Muscle layer of duodenum (tissue), 2 donors: Measurements from ENCODE around the gene UBL4A.
A peak's percentile ranks its signal among the peaks of the same experiment; 100 is the strongest.

ENCODE experiments used
- H3K27ac ChIP-seq: one replicate; pipeline ENCODE4 v1.7.0; 2013; ENCODE audit warnings: mild to moderate bottlenecking, low read length
- H3K27me3 ChIP-seq: one replicate; pipeline ENCODE4 v1.7.0; 2013; ENCODE audit warnings: low read depth, mild to moderate bottlenecking, control low read depth, low read length
- H3K36me3 ChIP-seq, 2 donors: one replicate each; pipeline ENCODE4 v1.7.0; 2013; ENCODE audit warnings: low read length in 2 of 2, control low read depth in 1 of 2, mild to moderate bottlenecking in 1 of 2; ENCODE audit not compliant: insufficient read depth in 2 of 2, control insufficient read depth in 1 of 2
- H3K4me1 ChIP-seq, 2 donors: one replicate each; pipeline ENCODE4 v1.7.0; 2013; ENCODE audit warnings: low read length in 2 of 2, mild to moderate bottlenecking in 2 of 2, control low read depth in 1 of 2, moderate library complexity in 1 of 2; ENCODE audit not compliant: insufficient read depth in 2 of 2, control insufficient read depth in 1 of 2
- H3K4me3 ChIP-seq, 2 donors: one replicate each; pipeline ENCODE4 v1.7.0; 2013; ENCODE audit warnings: low read length in 2 of 2, low read depth in 1 of 2, mild to moderate bottlenecking in 1 of 2
- H3K9me3 ChIP-seq, 2 donors: one replicate each; pipeline ENCODE4 v1.7.0; 2013; ENCODE audit warnings: low read length in 2 of 2, control low read depth in 1 of 2, mild to moderate bottlenecking in 1 of 2; ENCODE audit not compliant: control insufficient read depth in 1 of 2
- donor health status: healthy.

UBL4A gene

DNA sequence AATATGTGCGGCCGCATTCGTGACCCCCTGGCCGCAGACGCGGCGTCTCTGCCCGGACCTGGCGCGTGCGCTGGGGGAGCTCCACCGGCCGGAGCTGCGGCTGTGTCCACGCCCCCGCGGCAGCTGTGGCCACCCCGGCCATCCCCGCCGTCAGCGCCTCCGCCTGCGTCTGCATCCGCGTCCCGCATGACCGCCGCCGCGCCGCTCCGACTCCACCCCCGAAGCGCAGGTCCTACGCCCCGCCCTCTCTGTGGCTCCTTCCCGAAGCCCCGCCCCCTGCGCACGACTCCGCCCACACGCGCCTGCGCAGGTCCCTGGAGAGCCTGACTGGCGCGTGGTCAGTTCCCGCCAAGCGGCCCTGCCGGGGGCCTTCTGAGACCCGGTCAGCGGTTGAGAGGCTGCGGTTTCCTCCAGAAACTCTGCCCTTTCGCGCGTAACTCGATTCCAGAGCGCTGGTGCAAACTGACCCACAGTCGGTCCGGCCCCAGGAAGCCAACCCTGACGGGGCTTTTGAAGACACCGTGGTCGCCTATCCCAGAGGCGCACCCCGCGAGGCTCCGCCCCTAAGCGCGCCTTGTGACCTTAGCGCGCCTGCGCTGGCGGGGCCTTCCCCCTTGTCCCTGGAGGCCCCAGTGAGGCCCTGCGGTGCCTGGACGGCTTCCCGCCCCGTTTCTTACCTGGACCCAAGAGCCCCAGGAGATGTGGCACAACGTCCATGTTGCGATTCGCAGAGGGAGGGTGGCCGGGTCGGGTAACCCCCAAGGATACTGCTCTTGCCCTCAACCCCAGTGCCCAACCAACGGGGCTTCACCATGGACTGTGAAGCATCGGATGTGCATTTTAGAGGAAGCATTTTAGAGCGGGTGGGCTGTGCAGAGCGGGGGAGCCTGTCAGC lies 7.4 kb downstream of the UBL4A start, which contains the start of gene LAGE3:
Gene LAGE3, minus strand, starts transcription at position 554 of the 895 bp plus-strand sequence. Its CDS starts 366 bp downstream, at position 188.
- Histone ChIP-seq H3K4me1 (peaks cover 0 to 5% of the 10 kb centered on the region in 2 donors), H3K4me3 (peak within 1 kb of the TSS; percentile 37 to 56), H3K27me3 (no peaks in the 10 kb centered on the region), H3K36me3 (no peaks in the 10 kb centered on the region), H3K9me3 (no peaks in the 10 kb centered on the region), H3K27ac (no peak within 1 kb of the TSS)

DNA sequence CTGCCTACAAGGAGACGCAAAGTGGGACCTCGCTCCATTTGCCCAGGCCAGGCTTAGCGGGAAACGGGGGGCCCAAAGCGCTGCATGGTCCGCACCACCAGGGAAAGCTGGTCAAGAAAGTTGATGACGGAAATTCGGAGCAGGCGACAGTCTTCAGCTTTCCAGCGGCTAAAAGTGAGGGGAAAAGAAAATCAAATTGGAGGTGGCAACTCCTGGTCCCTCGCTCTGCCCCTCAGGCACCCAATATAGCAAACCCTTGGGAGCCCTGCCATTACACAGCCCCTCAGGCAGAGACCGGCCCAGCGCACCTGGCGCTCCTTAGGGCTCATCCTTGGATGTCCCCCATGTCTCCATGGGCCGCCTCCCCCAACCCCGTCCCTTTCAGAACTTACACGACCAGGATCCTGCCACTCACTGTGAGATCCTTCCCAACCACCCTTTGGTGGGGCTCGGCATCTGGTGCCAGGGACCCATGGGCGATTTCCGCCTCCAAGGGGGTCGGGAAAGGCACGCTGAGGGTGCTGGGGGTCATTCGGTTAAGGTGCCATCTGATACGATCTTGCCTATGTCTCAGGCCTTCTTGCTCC lies 8.4 kb downstream of the UBL4A start:
- Histone ChIP-seq H3K4me1 (peaks cover 0 to 5% of the 10 kb centered on the region in 2 donors), H3K27ac (no peak overlapping the region), H3K4me3 (peak overlapping the region; percentile 16 to 56), H3K9me3 (no peaks in the 10 kb centered on the region), H3K27me3 (no peaks in the 10 kb centered on the region), H3K36me3 (peaks cover 0 to 3% of the 10 kb centered on the region in 2 donors)

DNA sequence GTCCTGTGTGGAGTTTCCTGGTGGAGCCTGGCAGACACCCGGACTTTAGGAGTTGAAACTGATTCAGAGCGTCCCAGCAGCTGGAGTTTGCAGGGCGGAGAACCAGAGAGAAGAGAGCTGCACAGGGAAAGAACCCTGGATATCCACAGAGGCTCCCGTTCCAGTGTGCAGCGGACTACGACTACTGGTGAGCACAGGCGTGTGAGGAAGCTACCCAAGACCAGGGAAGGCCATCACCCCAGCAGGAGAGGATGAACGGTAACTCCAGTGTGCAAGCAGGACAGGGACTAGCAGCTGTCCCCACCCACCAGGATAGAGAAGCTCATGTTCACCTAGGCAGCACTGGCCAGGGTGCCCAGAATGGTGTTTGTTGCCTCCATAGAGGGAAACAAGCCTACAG lies 9.6 kb downstream of the UBL4A start:
- Histone ChIP-seq H3K4me1 (peaks cover 0 to 5% of the 10 kb centered on the region in 2 donors), H3K9me3 (no peaks in the 10 kb centered on the region), H3K36me3 (peaks cover 0 to 7% of the 10 kb centered on the region in 2 donors), H3K27me3 (no peaks in the 10 kb centered on the region), H3K4me3 (no peak overlapping the region), H3K27ac (no peak overlapping the region)

DNA sequence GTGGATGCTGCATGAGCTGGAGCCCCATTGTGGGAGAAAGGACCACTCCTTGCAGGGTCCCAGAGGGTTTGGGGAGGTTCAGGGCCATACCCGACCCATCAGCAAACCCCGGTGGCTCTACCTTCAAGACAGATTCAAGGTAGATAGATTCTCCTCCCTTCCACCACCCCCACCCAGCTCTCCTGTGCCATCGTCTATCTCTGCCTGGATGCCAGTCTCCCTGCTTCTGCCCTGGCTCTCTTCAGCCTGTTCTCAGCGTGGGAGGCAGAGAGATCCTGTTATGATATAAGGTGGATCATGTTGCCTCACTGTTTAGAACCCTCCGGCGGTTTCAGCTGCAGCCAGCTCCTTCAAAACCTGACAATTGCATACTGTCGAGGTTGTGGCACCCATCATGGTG lies 12.7 kb downstream of the UBL4A start:
- H3K27me3 ChIP-seq = no peaks in the 10 kb centered on the region
- no peak overlapping the region for H3K4me3 ChIP-seq
- H3K4me1 ChIP-seq = peaks cover 0 to 5% of the 10 kb centered on the region in 2 donors
- H3K9me3 ChIP-seq = no peaks in the 10 kb centered on the region
- no peak overlapping the region for H3K27ac ChIP-seq
- H3K36me3 ChIP-seq = peaks cover 0 to 37% of the 10 kb centered on the region in 2 donors

DNA sequence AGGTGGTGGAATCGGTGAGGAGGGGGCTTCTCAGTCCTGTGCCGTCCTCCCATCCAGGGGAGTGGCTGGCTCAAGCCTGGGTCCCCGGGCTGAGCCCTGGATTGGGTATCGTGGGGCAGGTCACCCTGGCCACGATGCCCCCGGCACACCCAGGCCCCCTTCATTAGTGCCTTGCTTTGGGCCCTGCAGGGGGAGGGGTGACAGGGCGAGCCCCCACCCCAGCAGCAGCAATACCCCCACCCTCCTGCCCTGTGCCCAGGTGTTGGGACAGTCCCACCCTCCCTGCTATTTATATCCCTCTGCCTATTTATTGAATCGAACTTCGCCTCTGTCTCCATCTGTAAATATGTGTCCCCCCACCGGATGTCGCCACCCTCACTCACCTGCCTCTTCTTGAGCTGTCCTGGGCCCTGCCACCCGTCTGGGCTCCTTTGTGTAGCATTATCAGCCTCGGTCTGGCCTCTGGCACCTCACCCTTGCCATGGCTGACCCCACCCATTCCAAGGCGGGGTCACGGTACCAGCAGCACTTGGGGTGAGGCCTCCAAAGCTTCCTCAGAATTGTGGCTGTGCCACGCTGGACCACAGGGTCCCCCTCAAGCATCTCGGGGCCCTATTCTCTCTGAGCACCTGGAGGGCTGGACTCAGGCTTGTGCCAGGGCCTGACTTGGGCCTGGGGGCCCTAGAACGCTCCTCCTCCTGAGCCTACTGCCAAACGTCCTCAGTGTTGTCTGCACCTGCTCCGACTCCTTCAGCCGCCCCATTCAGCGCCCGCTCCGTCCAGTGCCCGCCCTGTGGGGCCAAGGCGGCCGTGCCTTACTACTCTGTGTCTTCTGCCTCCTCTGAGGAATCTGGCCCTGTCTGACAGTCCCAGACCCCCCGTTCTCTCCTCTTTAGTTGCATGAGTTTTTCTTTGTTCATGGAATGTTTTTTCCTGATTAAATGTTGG lies 13.5 kb downstream of the UBL4A start:
- Histone ChIP-seq H3K4me3 (no peak overlapping the region), H3K4me1 (peaks cover 0 to under 1% of the 10 kb centered on the region in 2 donors), H3K27me3 (no peaks in the 10 kb centered on the region), H3K36me3 (peaks cover 0 to 42% of the 10 kb centered on the region in 2 donors), H3K27ac (no peak overlapping the region), H3K9me3 (no peaks in the 10 kb centered on the region)

DNA sequence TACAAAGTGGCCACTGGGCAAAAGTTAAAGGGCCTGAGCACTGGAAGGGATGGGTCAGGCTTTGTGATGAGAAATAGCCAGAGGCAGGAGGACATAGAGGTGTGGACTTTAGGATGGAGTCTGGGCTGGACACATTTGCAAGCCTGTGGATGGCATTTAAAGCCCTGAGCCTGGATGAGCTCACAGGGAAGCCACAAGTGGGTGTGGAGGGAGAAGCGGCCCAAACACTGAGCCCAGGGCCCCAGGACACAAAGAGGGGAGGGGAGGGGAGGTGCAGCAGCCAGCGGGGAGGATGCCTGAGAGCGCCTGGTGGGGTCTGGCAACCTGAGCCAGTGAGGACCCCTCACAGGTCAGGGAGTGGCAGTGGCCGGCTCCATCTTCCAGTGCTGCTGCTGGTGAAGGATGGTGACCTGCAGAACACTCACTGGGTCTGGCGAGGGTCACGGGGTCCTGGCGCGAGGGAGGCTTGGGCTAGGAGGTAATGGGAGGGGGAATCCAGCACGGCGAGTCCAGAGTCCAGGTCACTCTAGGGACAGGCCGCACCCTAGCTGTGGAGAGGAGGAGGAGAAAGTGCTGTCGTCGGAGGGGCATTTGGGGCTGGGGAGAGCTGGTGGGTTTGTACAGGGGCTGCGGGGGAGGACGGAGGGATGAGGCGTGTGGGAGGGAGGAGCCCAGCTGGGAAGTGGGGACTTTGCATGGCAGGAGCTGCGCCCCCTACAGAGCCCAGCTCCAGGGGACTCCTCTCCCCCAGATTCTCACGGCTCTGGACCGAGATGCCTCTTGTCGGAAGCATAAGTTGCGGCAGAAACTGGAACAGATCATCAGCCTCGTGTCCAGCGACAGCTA lies 14.4 kb downstream of the UBL4A start:
- Histone ChIP-seq H3K36me3 (peaks cover 0 to 42% of the 10 kb centered on the region in 2 donors), H3K9me3 (no peaks in the 10 kb centered on the region), H3K27me3 (no peaks in the 10 kb centered on the region), H3K27ac (no peak overlapping the region), H3K4me1 (no peaks in the 10 kb centered on the region), H3K4me3 (no peak overlapping the region)

DNA sequence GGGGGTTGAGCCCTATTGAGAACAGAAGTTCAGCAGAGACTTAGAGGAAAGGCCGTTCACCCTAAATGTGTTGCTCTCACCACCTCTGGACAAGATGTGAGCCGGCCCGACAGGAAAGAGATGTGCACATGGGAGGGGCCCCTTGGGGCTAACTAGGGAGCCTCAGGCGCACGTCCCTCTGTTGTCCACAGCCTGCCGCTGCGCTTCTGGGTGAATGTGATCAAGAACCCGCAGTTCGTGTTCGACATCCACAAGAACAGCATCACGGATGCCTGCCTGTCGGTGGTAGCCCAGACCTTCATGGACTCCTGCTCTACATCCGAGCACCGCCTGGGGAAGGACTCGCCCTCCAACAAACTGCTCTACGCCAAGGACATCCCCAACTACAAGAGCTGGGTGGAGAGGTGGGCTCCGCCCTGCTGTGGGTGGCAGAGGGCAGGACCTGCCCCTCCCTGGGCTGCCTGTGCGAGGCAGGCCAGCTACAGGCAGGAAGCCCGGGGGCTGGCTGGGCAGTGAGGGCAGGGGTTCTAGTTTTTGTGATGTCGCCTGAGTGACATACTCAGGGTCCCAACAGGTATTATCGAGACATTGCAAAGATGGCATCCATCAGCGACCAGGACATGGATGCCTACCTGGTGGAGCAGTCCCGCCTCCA lies 15.4 kb downstream of the UBL4A start:
- Histone ChIP-seq H3K36me3 (peaks cover 0 to 50% of the 10 kb centered on the region in 2 donors), H3K4me3 (no peak overlapping the region), H3K4me1 (no peaks in the 10 kb centered on the region), H3K27ac (no peak overlapping the region), H3K9me3 (no peaks in the 10 kb centered on the region), H3K27me3 (no peaks in the 10 kb centered on the region)

DNA sequence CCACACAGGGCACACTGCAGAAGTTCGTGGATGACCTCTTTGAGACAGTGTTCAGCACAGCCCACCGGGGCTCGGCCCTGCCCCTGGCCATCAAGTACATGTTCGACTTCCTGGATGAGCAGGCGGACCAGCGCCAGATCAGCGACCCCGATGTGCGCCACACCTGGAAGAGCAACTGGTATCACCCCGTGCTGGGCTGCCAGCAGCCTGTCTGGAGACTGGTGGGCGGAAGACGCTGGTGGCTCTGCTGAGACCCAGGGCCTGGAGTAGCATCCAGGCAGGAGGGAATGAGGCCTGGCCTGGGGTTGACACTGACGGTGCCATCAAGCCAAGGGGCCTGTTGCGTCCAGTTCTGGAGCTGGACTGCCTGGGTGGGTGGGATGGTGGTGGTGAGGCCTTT lies 16.0 kb downstream of the UBL4A start:
- Histone ChIP-seq H3K27me3 (no peaks in the 10 kb centered on the region), H3K27ac (no peak overlapping the region), H3K36me3 (peaks cover 0 to 56% of the 10 kb centered on the region in 2 donors), H3K4me3 (no peak overlapping the region), H3K4me1 (no peaks in the 10 kb centered on the region), H3K9me3 (no peaks in the 10 kb centered on the region)

DNA sequence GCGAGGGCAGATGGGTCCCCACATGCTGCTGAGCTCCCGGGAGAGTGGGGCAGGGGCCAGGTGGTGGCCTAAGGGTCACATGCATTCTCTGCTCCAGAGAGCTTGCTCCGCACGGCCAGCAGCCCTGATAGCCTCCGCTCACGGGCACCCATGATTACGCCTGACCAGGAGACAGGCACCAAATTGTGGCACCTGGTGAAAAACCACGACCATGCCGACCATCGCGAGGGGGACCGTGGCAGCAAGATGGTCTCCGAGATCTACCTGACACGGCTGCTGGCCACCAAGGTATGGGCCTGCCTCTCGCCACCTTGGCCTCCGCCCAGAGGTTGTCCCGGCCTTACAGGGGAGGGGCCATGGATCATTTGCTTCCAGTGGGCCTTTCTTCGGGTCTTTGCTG lies 16.5 kb downstream of the UBL4A start:
- H3K36me3 ChIP-seq = peaks cover 0 to 61% of the 10 kb centered on the region in 2 donors
- no peak overlapping the region for H3K27ac ChIP-seq
- no peaks in the 10 kb centered on the region for H3K4me1 ChIP-seq
- H3K9me3 ChIP-seq = no peaks in the 10 kb centered on the region
- H3K4me3 ChIP-seq = no peak overlapping the region
- no peaks in the 10 kb centered on the region for H3K27me3 ChIP-seq

DNA sequence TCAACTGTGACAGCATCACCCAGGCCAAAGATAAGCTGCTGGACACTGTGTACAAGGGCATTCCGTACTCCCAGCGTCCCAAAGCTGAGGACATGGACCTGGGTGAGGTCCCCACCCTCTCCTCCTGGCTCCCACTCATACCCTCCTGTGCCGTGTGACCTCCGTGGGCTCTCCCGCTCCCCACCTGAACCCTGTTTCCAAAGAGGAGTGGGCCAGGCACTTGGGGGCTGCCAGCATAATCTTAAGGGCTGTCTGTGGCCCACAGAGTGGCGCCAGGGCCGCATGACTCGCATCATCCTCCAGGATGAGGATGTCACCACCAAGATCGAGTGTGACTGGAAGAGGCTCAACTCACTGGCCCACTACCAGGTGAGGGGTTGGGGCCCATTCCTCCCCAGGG lies 17.3 kb downstream of the UBL4A start:
- Histone ChIP-seq H3K36me3 (peaks cover 0 to 61% of the 10 kb centered on the region in 2 donors), H3K4me1 (no peaks in the 10 kb centered on the region), H3K4me3 (no peak overlapping the region), H3K9me3 (no peaks in the 10 kb centered on the region), H3K27ac (no peak overlapping the region), H3K27me3 (no peaks in the 10 kb centered on the region)
